Measurements from ENCODE around the gene VAX1.
"Not testable (repeated sequence)": the region's sequence is repeated elsewhere in the genome, so short reads cannot be mapped to it uniquely, and the experiment has no call there.

VAX1 gene

GRCh38 chr10:117139581-117140524, 1.8 kb upstream of the VAX1 start:
- in situ Hi-C loops (cut with MboI; ENCODE audit: low pct_unique_long_range_greater_than_20kb, low sequenced_read_pairs) = no loop called here
- no peak for DNase-seq

GRCh38 chr10:117138838-117139580, 939 bp upstream of the VAX1 start:
- in situ Hi-C loops (cut with MboI; ENCODE audit: low pct_unique_long_range_greater_than_20kb, low sequenced_read_pairs) = no loop called here
- no peak for DNase-seq

GRCh38 chr10:117137031-117137910, 799 bp downstream of the VAX1 start:
- in situ Hi-C loops (cut with MboI; ENCODE audit: low pct_unique_long_range_greater_than_20kb, low sequenced_read_pairs) = no loop called here
- DNase-seq = no peak

- no peak for DNase-seq
- in situ Hi-C loops (cut with MboI; ENCODE audit: low pct_unique_long_range_greater_than_20kb, low sequenced_read_pairs) = no loop called here
Measured at GRCh38 chr10:117136391-117136975, 1.6 kb downstream of the VAX1 start.

GRCh38 chr10:117135480-117136140, 2.5 kb downstream of the VAX1 start:
- in situ Hi-C loops (cut with MboI; ENCODE audit: low pct_unique_long_range_greater_than_20kb, low sequenced_read_pairs) = no loop called here
- no peak for DNase-seq

- no peak for DNase-seq
- in situ Hi-C loops (cut with MboI; ENCODE audit: low pct_unique_long_range_greater_than_20kb, low sequenced_read_pairs) = no loop called here
Measured at GRCh38 chr10:117135026-117135372, 3.1 kb downstream of the VAX1 start.

- in situ Hi-C loops (cut with MboI; ENCODE audit: low pct_unique_long_range_greater_than_20kb, low sequenced_read_pairs) = no loop called here
- DNase-seq = no peak
Measured at GRCh38 chr10:117134306-117135025, 3.6 kb downstream of the VAX1 start.

GRCh38 chr10:117134056-117134305, 4.1 kb downstream of the VAX1 start:
- no peak for DNase-seq
- in situ Hi-C loops (cut with MboI; ENCODE audit: low pct_unique_long_range_greater_than_20kb, low sequenced_read_pairs) = no loop called here

GRCh38 chr10:117133273-117134055, 4.6 kb downstream of the VAX1 start:
- DNase-seq = no peak
- in situ Hi-C loops (cut with MboI; ENCODE audit: low pct_unique_long_range_greater_than_20kb, low sequenced_read_pairs) = no loop called here

GRCh38 chr10:117132751-117133231, 5.3 kb downstream of the VAX1 start:
- DNase-seq = no peak
- in situ Hi-C loops (cut with MboI; ENCODE audit: low pct_unique_long_range_greater_than_20kb, low sequenced_read_pairs) = no loop called here

GRCh38 chr10:117131376-117132327, 6.4 kb downstream of the VAX1 start:
- in situ Hi-C loops (cut with MboI; ENCODE audit: low pct_unique_long_range_greater_than_20kb, low sequenced_read_pairs) = no loop called here
- no peak for DNase-seq

- in situ Hi-C loops (cut with MboI; ENCODE audit: low pct_unique_long_range_greater_than_20kb, low sequenced_read_pairs) = no loop called here
- DNase-seq = no peak
Measured at GRCh38 chr10:117130862-117131375, 7.2 kb downstream of the VAX1 start.

- in situ Hi-C loops (cut with MboI; ENCODE audit: low pct_unique_long_range_greater_than_20kb, low sequenced_read_pairs) = no loop called here
- no peak for DNase-seq
Measured at GRCh38 chr10:117130346-117130745, 7.7 kb downstream of the VAX1 start.

- DNase-seq; in situ Hi-C loops (cut with MboI; ENCODE audit: low pct_unique_long_range_greater_than_20kb, low sequenced_read_pairs): not testable (repeated sequence)
Measured at GRCh38 chr10:117126645-117127044, 11.4 kb downstream of the VAX1 start.

- DNase-seq = no peak
- in situ Hi-C loops (cut with MboI; ENCODE audit: low pct_unique_long_range_greater_than_20kb, low sequenced_read_pairs) = no loop called here
Measured at GRCh38 chr10:117126034-117126433, 12.0 kb downstream of the VAX1 start.

- in situ Hi-C loops (cut with MboI; ENCODE audit: low pct_unique_long_range_greater_than_20kb, low sequenced_read_pairs) = no loop called here
- no peak for DNase-seq
Measured at GRCh38 chr10:117112220-117112619, 25.9 kb downstream of the VAX1 start.

Data from KBM-7 (cell line).